Kasumi-1 (cell line): Measurements from ENCODE around the gene METAP1D.

Source experiments
- DNase-seq, 2 experiments: peaks; one replicate each; lab custom pipeline; 2025; lab: John Stamatoyannopoulos, UW

METAP1D gene

DNA sequence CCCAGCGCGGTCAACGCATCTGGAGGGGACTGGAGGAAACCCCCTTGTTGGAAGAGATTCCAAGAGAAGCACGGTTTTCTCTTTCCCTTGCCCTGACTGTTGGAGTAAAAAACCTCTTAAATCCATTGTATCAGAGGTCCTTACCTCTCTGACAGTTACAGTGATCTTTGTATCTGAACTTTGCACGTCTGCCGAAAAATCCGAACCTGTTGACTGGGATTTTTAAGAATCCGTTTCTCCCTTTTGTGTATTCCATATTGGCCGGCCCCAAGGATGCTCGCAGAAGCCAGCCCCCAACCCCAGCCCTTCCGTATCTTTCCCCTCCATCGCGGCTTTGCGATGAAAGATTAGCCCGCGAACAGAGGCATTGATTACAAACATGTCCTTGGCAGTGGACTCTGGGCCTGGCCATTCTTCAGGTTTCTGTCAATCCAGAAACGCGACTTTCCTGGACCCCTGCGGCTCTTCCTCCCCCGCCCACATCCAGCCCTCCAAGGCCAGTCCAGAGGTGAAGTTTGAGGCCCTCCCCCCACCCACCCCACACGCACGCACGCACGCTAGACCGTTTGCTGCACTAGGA is 81.0 kb downstream of the METAP1D start:
- no peak for DNase-seq

DNA sequence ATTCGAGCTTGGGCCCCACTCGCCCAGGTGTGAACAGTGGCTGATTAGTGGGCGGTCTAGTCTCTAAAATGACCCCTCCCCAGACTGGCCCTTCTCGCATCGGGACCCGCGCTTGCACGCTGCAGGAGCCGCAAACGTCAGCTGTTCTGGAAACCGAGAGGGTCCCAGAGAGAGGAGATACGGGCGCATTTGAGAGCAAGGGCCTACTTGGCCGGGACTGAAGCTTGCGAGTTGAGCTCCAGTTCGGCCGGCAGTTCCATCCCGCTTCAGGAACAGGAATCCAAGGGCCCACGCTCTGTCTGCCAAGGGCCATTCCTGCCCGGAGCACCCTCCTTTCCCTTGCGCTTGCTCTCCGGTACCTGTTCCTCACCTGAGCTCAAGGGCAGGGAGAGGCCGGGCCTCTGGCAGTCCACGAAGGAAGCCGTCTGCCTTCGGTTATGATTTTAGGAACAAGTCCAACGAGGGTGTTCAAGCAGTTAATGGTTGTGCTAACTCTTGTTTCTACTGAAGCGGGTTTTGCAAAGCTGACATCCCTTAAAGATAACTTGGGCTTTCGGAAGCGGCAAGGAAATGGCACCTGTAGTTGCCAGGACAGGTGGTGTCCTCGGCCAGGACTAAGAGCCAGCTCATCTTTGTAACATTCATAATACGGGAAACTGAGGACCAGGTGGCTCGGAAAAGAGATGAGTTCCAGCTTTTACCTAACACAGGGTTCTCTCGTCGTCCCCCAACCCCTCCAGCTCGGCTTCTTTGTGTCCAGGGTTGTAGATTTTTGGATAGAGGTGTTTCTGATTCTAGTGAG is 81.7 kb downstream of the METAP1D start:
- DNase-seq = no peak

DNA sequence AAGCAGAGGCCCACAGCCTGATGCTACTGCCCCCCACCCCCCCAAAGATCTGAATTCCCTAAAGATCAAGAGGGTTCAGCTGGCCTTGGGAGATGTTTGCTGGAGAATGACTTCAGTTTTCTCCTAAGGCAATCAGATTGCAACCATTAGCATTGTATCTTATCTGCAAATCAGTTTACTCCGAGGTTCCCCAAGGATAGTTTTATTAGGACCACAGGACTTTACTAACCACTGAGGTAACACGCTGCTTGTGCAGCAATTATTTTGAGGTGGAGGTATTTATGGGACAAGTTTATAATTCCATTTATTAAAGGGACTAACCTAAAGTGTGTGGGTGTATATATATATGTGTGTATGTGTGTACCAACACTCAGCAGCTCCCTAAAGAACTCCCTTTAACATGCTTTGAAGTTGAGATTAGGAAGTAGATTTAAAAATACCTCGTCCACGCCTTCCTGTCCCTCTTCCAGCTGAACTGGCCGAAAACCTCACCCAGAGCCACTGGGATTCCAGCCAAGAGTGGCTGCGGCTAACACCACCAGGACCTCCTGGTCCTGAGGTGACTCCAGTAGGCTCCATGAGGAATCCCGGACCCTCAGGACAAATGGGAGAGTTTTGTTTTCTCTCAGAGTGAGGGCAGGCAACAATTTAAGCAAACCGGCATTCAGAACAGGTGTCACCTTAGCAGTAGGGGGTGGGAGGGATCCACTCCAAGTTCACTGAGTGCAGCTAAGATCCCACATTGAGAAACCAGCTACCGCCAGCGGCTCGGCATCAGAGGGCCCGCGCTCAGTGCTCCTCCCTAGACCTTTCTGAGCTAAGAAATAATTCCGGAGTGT is 82.6 kb downstream of the METAP1D start:
- DNase-seq = no peak

DNA sequence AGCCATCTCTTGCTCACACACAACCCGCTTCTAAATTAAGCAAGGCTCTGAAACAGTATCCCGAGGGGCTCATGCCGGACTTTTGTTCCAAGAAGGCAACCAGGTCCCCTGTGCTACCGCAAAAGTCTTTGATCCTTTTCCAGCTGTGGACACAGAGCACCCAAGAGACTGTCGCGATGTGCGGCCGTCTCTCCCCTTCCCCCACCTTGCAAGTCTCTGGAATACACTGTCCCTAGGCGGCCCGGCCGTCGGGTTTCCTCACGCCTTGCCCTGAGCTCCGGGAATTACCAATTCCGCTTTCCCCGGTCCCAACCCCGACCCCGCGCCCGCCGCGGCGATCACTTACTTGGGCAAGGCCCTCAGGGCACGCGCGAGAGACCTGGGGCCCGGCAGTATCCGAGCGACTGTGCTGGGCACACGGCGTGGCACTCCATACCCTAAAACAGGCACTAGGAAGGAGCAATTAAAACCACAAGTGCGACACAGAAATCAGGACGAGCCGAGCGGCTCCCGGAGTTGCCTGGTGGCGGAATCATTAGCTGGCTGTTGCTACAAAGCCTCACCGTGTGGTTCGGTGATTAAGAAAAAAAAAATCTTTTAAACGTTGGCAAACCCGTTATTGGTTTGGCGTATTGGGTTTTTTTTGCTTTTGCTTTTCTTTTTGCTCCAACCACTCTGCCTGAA is 83.3 kb downstream of the METAP1D start:
- no peak for DNase-seq

DNA sequence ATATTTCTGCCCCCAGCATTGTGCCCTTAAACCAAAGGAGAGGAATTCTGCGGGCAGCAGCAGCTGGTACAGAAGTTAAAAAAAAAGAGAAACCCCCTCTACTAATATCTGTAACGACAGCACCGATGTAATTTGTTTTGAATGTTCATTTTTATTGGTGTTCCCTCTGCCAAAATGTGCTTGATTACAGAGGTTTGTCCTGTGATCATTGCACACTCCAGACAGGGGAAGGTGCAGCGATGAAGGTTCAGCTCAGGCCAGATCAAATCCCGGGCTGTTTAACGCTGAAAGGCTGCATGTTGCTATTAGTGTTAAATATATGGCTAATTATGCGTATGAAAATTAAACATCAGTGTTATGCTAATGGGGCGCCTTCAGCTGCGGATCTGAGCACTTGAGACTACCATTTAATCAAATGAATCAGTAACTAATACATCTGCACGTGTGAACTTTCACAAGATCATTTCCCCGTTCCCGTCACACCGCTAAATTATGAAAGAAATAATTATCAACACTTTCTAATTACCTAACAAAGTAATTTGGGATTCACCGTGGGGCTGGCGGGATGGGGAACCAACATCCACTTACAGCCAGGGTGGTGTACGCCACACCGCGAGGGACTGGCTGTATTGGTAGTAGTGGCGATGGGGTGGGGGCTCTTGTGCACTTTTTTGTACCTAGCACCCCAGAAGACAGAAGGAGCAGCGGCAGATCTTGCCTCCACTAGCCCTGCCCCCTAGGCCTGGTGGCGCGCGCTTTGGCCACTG is 84.1 kb downstream of the METAP1D start:
- no peak for DNase-seq

DNA sequence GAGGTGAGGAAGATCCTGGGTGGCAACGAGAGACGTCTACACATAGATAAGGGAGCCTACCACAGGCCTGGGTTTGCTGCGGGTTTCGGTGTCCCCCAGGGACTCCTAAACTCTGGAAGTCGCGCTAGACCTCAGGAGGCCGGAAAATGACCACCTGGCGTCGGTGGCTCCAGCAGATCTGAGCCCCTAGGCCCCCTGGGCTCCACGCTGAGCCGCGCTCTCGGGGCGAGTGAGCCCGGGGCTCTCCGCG is 84.6 kb downstream of the METAP1D start:
- DNase-seq = peak in 1 of 2 experiments; percentile 31

DNA sequence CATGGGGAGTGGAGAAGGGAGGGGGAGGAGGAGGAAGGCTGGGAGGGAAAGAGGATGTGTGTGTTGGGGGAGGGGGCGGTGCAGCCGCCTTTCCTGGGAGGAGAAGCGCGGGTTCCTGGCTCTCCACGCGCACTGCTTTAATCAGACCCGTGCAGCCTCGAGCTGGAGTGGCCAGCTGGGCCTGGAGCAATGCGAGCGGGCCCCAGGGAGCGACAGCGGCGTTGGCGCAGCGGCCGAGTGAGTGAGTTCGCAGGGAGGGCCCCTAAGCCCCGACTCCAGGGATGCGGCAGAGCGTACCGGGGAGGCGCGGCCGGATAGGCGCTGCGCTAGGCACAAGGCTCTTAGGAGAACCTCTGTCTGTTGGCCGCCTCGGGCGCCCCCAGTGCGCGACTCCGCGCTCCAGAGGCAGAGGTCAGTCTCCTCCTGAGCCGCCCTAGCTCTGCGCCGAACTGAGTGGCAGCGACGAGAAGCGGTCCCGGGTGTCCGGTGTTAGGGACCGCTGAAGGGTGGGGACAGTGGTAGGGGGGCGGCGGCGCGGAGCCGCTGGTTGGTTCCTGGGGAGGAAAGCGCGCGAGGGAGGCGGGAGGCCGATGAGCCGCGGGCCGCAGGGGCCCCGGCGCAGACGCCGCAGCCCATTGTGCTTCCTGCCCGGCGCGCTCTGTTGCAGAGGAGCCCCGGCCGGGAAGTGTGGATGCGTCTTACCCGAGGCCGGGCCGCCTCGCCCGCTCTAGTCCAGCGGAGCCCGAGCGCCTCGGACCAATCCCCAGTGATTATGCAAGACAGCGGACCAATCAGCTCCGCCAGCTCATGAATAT is 85.1 kb downstream of the METAP1D start:
- DNase-seq = peak; percentile 84 to 89

DNA sequence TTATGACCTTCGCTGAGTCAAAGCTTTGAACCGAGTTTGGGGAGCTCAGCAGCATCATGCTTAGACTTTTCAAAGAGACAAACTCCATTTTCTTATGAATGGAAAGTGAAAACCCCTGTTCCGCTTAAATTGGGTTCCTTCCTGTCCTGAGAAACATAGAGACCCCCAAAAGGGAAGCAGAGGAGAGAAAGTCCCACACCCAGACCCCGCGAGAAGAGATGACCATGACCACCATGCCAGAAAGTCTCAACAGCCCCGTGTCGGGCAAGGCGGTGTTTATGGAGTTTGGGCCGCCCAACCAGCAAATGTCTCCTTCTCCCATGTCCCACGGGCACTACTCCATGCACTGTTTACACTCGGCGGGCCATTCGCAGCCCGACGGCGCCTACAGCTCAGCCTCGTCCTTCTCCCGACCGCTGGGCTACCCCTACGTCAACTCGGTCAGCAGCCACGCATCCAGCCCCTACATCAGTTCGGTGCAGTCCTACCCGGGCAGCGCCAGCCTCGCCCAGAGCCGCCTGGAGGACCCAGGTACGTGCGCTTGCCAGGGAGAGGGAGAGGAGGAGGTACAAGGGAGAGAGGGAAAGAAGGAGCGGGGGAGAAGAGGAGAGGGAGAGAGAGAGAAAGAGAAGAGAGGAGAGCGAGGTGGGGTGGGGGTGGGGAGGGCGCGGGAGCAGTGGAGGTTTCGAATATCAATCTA is 85.9 kb downstream of the METAP1D start, which contains the start of gene DLX1:
TSS of gene DLX1 (plus strand) at position 48 of the 700 bp plus-strand sequence. CDS start at position 219, 171 bp downstream.
- DNase-seq = no peak

DNA sequence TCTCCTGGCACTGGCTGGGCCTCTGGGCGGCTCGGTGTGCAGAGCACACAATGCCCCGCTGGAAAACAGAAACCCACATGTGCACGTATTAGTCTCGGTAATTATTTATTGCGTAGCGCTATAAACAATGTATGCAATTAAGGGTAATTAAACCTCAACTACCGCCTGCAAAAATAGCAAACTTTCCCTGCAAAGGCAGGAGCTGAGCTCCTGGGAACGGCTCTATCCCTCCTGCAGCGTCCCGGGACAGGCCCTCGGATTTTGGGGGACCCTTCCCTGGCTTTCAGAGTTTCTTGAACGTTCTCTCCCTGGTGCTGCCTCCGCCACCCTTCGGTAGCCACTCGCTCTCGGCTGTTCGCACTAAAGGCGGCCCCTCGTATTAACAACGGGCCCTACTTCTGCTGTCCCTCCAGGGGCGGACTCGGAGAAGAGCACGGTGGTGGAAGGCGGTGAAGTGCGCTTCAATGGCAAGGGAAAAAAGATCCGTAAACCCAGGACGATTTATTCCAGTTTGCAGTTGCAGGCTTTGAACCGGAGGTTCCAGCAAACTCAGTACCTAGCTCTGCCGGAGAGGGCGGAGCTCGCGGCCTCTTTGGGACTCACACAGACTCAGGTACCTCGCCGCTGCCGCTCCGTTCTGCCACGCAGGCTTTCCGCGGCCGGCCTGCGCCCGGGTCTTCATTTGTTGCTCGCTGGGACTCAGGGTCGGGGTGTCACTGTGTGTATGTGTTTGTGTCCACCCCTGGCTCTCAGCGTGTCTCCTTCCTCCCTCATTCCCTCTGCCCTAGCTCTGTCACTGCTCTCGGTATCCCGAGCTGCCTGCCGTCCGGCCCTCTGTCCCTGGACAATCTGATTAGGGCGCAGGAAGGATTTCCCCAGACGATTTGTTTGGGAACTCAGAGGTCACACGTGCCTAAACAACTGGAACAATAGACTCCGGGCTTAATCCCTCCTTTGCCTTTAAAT is 86.8 kb downstream of the METAP1D start:
- peak; percentile 39 to 72 for DNase-seq

DNA sequence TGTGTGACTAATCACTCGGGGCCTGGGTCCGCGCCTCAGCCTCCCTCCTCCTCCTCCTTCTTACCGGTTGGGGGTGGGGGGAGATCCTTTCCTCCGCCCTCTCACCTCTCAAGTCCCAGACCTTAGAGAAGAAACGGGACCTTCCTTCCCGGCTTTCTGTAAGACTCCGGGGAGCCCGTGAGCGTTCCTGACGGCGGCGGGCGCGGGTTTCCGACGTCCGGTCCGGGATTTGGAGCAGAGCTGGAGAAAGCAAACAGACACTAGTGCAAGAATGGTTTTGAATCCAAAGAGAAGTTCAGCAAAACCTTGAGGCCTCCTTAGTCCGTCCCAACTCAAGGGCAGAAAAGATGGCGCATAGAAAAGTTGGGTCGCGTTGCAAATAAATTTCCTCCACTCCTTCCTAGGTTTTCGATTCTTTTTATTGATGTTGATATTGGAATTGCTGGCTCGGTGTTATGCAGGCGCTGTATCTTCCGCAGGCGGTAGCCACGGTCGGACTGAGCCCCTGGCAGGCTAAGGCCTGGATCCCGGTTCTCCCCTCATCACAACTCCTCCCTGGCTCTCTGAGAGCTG is 87.5 kb downstream of the METAP1D start:
- no peak for DNase-seq

DNA sequence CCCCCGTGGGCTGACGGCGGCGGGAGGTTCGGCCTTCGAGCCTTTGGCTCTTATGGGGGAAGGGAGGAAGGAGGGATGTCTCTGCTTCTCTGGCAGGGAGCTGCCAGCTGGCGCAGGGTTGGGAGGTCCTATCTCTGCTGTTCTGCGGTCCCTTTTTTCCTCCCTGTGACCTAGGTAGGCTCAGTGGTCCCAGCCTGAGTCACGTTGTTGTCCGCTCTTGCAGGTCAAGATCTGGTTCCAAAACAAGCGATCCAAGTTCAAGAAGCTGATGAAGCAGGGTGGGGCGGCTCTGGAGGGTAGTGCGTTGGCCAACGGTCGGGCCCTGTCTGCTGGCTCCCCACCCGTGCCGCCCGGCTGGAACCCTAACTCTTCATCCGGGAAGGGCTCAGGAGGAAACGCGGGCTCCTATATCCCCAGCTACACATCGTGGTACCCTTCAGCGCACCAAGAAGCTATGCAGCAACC is 88.1 kb downstream of the METAP1D start:
- no peak for DNase-seq

DNA sequence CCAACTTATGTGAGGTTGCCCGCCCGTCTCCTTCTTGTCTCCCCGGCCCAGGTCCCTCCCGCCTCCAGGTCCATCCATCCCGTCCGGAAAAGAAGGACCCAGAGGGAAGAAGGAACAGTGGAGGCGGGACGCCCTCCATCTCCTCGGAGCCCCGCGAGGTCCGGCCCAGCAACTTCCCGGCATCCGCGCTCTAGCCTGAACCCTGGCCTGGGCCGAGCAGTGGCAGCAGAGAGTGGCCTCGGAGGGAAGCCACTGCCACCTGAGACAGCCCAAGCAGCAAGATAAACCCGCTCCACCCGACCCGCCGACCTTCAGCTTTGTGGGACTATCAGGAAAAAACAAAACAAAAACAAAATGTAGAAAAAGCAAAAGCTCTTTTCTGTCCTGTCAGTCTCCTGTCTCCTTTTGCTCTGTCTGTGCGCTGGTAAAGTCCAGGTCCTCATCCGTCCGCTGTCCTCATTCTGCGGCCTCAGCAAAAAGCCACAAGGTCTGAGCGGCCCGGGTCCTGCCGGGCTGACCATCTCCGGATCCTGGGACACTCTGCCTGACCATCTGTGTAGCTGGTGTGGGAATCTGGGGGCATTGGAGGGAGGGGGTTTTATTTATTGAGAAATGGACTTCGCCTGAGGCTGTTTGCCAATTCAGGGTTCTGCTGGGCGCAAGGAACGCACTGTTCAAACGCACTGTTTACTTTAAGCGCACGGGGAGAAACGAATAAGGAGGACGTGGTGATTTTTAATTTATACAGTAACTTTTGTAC is 88.7 kb downstream of the METAP1D start:
- DNase-seq = no peak

DNA sequence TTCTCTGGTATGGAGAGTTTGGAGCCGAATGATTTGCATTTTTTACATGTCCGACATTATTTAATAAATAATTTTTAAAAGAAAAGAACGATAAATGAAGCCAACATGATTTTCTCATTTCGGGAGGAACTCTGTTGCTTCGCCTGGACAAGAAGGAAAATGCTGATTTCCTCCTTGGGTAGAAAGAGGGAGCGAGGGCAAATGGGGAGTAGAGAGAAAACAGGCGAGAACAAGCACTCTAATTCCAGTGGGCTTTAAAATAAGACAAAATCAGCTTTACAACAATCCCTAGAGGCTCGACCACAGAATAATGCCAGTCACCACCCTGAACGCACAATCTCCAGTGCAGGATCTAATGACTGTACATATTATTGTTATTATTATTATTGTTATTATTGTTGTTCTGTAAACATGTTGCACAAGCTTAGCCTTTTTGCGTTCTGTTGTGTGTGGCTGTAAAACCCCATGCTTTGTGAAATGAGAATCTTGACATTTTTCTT is 89.3 kb downstream of the METAP1D start:
- DNase-seq = no peak

DNA sequence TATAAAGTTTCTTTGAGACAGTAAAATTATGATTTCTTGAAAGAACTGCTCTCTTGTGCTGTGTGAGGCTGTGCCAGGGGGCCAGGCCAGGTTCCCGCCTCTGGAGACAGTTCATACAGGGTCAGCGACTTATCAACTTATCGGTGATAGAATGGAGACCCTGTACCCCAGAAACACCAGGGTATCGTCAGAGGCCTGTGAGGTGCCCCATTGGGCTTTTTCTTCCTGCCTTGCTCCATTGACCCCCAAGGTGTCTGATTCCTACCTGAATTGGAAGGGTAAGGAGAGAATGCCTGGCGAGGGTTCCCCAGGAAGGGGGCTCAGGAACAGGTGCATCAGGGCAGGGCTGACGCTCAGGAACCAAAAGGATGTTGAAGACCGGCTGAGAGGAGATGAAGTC is 89.9 kb downstream of the METAP1D start:
- no peak for DNase-seq

DNA sequence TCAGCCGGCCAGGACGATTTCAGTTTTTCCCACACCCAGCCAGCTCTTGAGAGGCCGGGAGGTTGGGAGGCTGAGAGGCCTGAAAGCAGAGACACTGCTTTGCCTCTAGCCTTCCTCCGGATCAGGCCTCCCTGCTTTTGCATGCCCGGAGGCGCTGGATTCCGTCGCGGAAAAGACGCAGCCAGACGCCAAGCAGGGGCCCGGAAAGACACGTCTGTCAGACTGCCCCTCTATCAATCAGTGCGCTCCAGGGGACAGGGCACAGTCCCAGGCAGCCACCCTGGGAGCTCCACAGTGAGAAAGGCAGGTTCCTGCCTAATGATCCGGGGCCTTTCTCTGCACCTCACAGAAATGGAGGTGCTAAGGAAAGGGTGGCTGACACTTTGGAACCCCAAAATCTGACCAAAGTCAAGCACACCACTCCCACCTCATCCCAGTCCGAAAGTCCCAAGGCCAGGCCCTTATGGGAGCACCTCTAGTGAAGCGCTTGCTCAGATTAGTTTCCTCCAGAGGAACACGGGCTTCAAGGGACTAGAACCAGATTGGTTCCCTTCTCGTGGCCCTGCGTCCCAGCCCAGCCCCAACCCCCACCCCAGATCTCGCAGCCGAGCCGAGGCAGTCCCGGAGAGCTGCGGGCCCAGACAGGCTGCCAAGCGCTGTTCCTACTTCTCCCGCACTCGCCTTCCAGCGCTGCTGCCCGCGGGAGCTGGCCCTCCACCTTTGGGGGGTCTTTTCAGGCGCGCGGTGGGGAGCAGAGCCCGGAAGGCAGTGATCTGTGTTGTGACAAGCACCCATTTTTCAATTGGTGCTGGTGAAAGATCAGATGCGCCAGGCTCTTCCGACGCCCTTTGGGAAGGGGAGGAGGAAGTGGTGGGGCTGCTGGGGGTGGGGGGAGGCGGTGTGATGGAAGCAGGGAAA is 90.5 kb downstream of the METAP1D start:
- no peak for DNase-seq

DNA sequence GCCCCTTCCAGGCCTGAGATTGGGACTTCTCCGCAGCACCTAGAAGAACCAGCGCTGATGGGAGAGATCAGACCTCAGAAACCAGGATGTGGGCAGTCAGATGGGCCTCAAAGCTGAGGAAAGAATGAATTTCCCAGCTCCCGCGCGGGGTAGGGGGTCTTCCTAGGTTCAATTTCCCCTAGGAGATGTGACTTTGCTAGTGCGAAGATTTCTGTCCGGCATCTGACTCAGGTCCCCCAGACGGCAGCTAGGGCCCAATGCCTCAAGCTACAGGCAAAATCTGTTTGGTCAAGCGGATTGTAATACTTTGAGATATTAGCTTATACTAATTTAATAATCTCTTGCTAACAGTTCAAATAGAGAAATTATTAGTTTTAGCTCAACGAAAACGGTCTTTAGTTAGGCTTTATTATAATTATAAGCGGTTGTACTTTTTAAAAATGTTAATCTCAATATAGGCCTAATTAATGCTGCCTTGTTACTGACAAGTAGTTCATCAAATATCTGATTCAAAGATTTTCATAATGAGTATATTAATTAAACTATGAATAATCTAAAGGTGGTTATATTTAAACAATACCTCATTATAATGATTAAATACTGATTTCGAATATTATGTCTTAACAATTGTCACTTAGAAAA is 91.4 kb downstream of the METAP1D start:
- DNase-seq = no peak
